DND-41 (cell line): ENCODE data around the gene DHRSX.

Source experiments
- EZH2 ChIP-seq: IDR thresholded peaks from 3 replicates; pipeline ENCODE4 v1.6.1; 2012; ENCODE audit warnings: borderline replicate concordance, low read depth, mild to moderate bottlenecking, moderate library complexity, low read length, inconsistent platforms; ENCODE audit not compliant: severe bottlenecking
- TF ChIP-seq, protein P1 (sequence below): IDR thresholded peaks from 2 replicates; pipeline ENCODE4 v1.5.1; 2012; ENCODE audit warnings: borderline replicate concordance, low read length, moderate library complexity, mild to moderate bottlenecking; ENCODE audit not compliant: poor library complexity, severe bottlenecking; ENCODE audit errors: extremely low read depth

DNA sequence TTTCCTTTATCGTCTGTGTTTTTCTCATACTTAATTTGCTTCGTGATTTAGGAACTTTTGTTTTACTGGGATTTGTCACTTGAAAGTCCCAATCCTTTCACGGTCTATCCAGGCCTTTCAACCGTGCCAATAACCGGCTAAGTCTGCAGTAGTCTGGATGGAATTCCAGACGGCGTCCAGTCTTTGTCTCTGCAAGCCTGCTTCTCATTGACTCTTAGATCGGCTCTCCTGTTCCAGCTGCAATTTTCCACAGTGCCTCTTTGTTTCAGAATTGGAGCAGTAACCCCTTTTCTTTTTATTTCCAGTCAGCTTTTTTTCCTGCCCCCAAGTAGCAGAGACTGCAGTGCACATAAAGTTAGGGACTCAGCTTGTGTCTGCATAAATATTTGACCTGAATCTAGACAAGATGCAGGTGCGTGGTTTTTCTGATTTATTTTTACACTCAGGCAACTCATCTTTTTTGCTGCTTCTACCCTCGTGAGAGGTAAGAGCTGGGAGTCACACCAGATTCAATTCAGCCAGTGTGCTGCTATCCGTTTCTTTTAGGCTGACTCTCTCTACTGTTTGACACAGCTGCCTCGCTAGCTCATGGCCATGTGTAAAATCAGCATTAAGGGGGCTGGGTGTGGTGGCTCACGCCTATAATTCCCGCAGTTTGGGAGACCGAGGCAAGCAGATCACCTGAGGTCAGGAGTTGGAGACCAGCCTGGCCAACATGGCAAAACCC, 37.4 kb upstream of the DHRSX start:
- TF ChIP-seq, protein P1, sequence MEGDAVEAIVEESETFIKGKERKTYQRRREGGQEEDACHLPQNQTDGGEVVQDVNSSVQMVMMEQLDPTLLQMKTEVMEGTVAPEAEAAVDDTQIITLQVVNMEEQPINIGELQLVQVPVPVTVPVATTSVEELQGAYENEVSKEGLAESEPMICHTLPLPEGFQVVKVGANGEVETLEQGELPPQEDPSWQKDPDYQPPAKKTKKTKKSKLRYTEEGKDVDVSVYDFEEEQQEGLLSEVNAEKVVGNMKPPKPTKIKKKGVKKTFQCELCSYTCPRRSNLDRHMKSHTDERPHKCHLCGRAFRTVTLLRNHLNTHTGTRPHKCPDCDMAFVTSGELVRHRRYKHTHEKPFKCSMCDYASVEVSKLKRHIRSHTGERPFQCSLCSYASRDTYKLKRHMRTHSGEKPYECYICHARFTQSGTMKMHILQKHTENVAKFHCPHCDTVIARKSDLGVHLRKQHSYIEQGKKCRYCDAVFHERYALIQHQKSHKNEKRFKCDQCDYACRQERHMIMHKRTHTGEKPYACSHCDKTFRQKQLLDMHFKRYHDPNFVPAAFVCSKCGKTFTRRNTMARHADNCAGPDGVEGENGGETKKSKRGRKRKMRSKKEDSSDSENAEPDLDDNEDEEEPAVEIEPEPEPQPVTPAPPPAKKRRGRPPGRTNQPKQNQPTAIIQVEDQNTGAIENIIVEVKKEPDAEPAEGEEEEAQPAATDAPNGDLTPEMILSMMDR, result no peak
- TF ChIP-seq EZH2, result no peak
